Erythroblast (primary cell): ENCODE measurements around the gene CALML5.

ENCODE experiments used
- GATA1 ChIP-seq: IDR thresholded peaks from 2 replicates; pipeline ENCODE4 v1.6.1; 2011; ENCODE audit warnings: low read depth, mild to moderate bottlenecking, control low read depth, low read length, moderate library complexity
- POLR2A ChIP-seq: IDR thresholded peaks from 2 replicates; pipeline ENCODE4 v1.6.1; 2011; ENCODE audit warnings: mild to moderate bottlenecking, low read length

- TF ChIP-seq POLR2A: no peak
- TF ChIP-seq GATA1: no peak
Measured at GRCh38 chr10:5526691-5527331, 27.4 kb upstream of the CALML5 start.
